ENCODE data around the gene TH.
"Not testable (repeated sequence)": the region's sequence is repeated elsewhere in the genome, so short reads cannot be mapped to it uniquely, and the experiment has no call there.

The TH gene

DNA sequence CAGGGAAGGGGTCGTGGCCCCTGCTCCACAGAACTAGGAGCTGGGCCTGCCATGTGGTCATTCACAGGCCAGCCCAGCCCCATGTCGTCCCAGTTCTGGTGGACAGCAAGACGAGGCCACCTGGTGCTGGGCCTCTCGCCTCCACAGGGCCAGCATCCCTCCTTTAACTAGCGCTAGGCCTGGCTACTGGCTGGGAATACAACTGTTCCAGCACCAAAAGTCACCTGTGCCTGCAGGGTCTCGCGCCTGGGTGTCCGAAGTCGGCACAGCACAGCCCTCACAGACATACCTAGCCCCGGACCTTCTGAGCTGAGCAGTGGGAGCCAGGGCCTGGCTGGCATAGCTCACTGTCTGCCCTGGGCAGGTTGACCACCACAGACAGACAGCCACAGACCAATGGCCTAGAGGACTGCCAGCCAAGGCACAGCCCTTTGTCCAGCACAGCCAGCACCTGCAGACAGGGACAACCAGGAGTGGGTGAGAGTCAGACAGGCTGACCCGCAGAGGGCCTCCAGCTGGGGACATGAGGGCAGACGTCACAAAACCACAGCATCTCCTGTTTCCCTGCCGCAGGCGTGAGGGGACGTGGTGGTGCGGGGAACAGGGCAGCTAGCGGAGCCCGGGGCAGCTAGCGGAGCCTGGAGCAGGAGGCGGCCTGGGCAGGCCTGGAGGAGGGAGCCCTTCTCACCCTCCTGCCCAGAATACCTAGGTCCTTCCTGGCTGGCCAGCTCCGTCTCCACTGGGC lies 27.2 kb upstream of the TH start:
- TF ChIP-seq, protein P1, sequence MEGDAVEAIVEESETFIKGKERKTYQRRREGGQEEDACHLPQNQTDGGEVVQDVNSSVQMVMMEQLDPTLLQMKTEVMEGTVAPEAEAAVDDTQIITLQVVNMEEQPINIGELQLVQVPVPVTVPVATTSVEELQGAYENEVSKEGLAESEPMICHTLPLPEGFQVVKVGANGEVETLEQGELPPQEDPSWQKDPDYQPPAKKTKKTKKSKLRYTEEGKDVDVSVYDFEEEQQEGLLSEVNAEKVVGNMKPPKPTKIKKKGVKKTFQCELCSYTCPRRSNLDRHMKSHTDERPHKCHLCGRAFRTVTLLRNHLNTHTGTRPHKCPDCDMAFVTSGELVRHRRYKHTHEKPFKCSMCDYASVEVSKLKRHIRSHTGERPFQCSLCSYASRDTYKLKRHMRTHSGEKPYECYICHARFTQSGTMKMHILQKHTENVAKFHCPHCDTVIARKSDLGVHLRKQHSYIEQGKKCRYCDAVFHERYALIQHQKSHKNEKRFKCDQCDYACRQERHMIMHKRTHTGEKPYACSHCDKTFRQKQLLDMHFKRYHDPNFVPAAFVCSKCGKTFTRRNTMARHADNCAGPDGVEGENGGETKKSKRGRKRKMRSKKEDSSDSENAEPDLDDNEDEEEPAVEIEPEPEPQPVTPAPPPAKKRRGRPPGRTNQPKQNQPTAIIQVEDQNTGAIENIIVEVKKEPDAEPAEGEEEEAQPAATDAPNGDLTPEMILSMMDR (IDR thresholded peaks at IDR 0.05): no peak
- H3K27ac ChIP-seq: no peak overlapping the region
- no peak overlapping the region for H3K4me3 ChIP-seq
- no peak for DNase-seq (ENCODE audit: low spot score)

DNA sequence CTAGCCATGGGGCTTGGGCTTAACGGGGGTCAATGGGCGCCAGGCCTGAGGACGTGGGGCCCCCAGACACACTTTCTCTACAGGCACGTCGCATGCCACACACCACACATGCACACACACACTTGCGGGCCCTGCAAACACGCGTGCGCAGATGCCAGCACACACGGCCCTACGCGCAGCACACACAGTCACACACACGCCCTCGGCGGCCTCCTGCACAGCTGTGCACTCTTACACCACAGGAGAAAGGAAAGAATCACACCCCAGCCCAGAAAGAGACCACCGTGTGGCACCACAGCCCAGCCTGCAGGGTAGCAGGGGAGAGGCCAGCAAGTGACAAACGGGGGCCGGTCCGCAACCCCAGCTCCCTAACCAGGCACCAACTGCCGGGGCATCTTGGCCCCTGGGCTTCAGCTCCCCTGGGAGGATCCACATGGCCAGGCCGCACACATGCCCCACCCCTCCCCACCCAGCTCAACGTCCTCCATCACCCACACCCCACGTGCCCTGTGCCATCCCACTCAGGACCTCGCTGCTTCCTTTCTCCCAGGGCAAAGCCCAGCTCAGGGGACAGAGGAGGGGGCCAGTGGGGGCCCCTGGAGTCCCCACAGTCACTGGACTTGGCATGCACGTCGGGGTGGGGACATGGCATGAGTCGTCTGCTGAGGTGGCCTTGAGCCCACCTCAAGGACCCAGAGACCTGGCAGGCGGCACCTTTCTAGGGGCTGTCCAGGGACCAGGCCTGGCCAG lies 26.3 kb upstream of the TH start:
- no peak for DNase-seq (ENCODE audit: low spot score)
- H3K4me3 ChIP-seq: no peak overlapping the region
- H3K27ac ChIP-seq: no peak overlapping the region
- TF ChIP-seq, protein P1 (IDR thresholded peaks at IDR 0.05): no peak

DNA sequence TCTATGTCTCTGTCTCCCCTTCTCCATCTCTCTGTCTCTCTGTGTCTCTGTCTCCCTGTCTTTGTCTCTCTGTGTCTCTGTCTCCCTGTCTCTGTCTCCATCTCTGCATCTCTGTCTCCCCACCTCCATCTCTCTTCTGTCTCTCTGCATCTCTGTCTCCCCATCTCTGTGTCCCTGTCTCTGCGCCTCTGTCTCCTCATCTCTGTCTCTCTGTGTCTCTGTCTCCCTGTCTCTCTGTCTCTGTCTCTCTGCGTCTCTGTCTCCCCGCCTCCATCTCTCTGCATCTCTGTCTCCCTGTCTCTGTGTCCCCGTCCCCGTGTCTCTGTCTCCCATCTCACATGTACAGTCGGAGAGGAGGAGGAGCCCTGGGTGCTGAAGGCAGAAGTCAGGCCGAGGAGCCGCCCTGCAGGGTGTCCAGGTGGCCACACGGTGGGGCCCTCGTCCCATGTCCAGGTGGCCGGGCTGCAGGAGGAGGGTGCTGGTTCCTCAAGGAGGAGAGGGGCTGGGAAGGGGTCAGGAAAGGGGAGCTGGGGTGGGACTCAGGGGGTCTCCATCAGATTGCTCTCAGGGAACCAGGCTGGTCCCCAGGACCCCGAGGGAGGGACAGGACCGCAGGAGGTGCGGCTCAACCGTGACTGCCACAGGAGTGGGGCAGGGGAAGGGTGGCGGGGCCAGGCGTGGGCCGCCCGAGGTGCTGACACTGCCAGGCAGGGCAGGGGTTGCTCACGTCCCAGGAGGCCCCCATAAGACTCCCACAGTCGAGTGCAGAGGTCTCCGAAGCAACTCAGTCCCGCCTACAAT lies 25.6 kb upstream of the TH start:
- DNase-seq (ENCODE audit: low spot score): no peak

DNA sequence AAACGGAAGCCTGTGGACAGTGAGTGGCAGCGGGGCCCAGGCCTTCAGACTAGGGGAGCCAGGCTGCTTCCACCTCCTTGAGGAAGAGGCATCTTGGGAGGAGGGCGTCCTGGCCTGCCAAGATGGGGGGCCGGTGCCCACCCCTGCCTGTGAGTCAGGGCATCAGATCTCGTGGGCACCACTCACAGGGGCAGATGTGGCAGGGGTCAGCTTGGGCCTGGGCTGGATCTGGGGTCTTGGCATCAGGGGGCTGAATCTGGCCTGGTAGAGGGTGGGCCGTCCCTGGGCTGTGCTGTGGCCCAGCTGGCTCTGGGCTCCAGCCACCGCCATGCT lies 24.1 kb upstream of the TH start:
- no peak for DNase-seq (ENCODE audit: low spot score)
- H3K27ac ChIP-seq: no peak overlapping the region
- TF ChIP-seq, protein P1 (IDR thresholded peaks at IDR 0.05): no peak

More for the DNA sequence above, 25.6 kb upstream of the TH start:
- TF ChIP-seq, protein P1 (IDR thresholded peaks at IDR 0.05): peak; percentile 75
- H3K27ac ChIP-seq: no peak overlapping the region
- no peak overlapping the region for H3K4me3 ChIP-seq

DNA sequence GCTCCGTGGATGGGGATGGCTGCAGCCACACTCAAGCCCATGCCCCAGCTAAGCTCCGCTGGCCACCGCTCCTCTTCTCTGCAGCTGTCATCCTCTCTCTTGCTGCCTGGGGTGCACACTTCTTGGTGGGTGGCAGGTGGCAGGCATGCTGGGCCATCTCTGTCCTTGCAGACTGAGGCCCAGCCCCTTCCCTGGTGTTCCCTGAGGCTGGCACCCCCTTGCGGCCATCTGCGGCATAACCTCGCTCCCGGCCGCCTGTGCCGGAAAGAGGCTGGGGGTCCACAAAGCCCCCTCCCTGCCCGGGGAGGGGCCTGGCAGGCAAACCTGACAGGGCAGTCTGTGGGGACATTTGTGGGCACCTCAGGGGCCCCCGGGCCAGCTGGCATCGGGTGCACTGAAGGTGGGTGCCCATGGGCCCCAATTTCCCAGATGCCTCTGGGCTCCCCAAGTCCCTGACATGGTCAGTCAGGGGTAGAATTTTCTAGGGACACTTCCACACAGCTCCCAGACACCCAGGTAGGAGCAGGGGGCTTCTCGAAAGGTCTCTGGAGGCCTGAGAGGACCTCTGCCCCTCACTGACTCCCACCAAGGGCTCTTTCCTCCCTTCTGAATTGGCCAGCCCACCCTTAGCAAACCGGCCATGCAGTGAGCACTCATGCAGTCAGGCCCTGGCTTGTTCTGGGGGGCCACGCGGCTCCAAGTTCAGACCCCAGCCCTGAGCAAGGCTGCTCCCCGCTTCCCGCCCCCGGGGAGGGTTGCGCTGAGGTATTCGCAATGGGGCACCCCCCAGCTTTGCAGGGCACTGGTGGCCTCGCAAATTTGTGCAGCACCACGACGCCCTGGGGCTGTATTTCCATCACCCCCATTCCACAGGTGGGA lies 23.5 kb upstream of the TH start:
- Histone ChIP-seq H3K4me3 (no peak overlapping the region), H3K27ac (no peak overlapping the region)
- no peak for DNase-seq (ENCODE audit: low spot score)
- TF ChIP-seq, protein P1 (IDR thresholded peaks at IDR 0.05): peak; percentile 71

More for the DNA sequence above, 24.1 kb upstream of the TH start:
- no peak overlapping the region for H3K4me3 ChIP-seq

DNA sequence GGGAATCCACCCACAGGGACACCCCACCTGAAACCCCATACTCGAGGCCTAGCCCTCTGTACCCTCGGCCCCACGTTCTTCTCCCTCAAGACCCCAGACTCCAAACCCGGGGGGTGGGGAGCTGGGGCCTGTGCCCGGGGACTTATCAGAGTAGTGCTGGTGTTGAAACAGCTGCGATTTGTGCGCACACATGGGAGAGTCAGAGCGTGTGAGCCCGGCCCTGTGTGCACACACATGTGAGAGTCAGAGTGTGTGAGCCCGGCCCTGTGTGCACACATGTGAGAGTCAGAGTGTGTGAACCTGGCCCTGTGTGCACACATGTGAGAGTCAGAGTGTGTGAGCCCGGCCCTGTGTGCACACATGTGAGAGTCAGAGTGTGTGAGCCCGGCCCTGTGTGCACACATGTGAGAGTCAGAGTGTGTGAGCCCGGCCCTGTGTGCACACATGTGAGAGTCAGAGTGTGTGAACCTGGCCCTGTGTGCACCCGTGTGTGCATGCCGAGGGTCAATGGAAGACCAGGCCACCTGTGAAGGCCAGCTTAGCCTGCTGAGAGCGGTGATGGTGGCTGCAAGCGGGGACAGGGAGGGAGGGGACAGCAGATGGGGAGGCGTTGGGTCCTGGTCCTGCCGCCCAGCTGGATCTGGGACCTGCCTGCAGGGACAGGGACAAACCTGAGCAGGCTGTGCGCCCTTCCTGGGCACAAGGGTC lies 22.4 kb upstream of the TH start:
- H3K4me3 ChIP-seq; DNase-seq (ENCODE audit: low spot score); H3K27ac ChIP-seq: not testable (repeated sequence)

Data from coronary artery (tissue), 2 donors.